K562 (cell line): ENCODE data around the gene MEA1. TPM values are rescaled to one million over a fixed set of nuclear protein-coding genes. Genes with fewer than 3 reads are reported as not detected.

Experiments used
- ATAC-seq: fragments of 200-7000 bp; cut with Tn5 transposase; 3 replicates; pipeline ENCODE4 v1.9.1; 2020; ENCODE audit warnings: moderate library complexity
- BruUV-seq: library from RNA; stranded (reverse); fragments of 400-500 nt; replicated peaks from 2 replicates; lab custom pipeline; 2021; lab: Mats Ljungman, UMichigan
- CTCF ChIA-PET: fragments of 300-600 bp; formaldehyde crosslinking; extraction: SDS; loops from one replicate; lab custom pipeline; 2021; ENCODE audit warnings: low intra/inter-chr PET ratio; lab: Yijun Ruan, JAX
- POLR2A ChIA-PET: fragments of 300-600, 350-650 bp; sonication (Branson Sonifier 250); formaldehyde crosslinking; extraction: SDS; loops from one replicate; lab custom pipeline; 2021; ENCODE audit warnings: antibody characterized with exemption, inconsistent platforms; lab: Yijun Ruan, JAX
- DNase-seq, 4 experiments: peaks; one replicate each; pipeline versions ENCODE4 v3.0.0 to v3.0.0-alpha.2; 2011 to 2018; ENCODE audit warnings: low spot score in 3 of 4, mixed read lengths in 3 of 4; ENCODE audit errors: extremely low read depth in 1 of 4
- FAIRE-seq: peaks from 2 replicates; lab custom pipeline; 2011; peaks lifted over from hg19 to GRCh38; lab: Jason Lieb, UNC
- H2AFZ ChIP-seq: 2 replicates; pipeline ENCODE4 v1.6.0; 2011; ENCODE audit warnings: low read depth, low read length, control low read depth, inconsistent platforms
- H3K27ac ChIP-seq: fragments of 200-600 bp; 3 replicates; pipeline ENCODE4 v1.8.0; 2011; ENCODE audit warnings: low read depth, mild to moderate bottlenecking, control low read depth, inconsistent platforms, low read length, moderate library complexity, mixed read lengths; ENCODE audit errors: extremely low read depth
- H3K27me3 ChIP-seq, 2 experiments: fragments of 300-600 bp in 1 of 2; 2 replicates in 1 of 2; 3 replicates in 1 of 2; pipeline versions ENCODE4 v1.6.0 to v1.8.0; 2011; ENCODE audit warnings: inconsistent platforms in 2 of 2, low read length in 2 of 2, mild to moderate bottlenecking in 1 of 2, mixed read lengths in 1 of 2, moderate library complexity in 1 of 2; ENCODE audit not compliant: control insufficient read depth in 2 of 2, insufficient read depth in 2 of 2
- H3K36me3 ChIP-seq: fragments of 300-600 bp; 3 replicates; pipeline ENCODE4 v1.8.0; 2011; ENCODE audit warnings: mild to moderate bottlenecking, low read length, inconsistent platforms; ENCODE audit not compliant: control insufficient read depth, insufficient read depth
- H3K4me1 ChIP-seq, 2 experiments: fragments of 200-600 bp in 1 of 2; replicated peaks in 1 of 2; 2 replicates in 1 of 2; 3 replicates in 1 of 2; pipeline versions ENCODE4 v1.5.1 to v1.8.0; 2011; ENCODE audit warnings: inconsistent platforms in 2 of 2, low read length in 2 of 2, mild to moderate bottlenecking in 1 of 2, mixed read lengths in 1 of 2, moderate library complexity in 1 of 2; ENCODE audit not compliant: control insufficient read depth in 2 of 2, insufficient read depth in 2 of 2
- H3K4me2 ChIP-seq: 2 replicates; pipeline ENCODE4 v1.6.1; 2011; ENCODE audit warnings: low read length, control low read depth, inconsistent platforms, mixed read lengths; ENCODE audit not compliant: insufficient read depth
- H3K4me3 ChIP-seq: fragments of 200-600 bp; sonication (generic), shearing (Covaris generic); 2 replicates; pipeline ENCODE4 v1.5.1; 2016; ENCODE audit warnings: control low read depth, inconsistent platforms
- H3K79me2 ChIP-seq: fragments of 200-600 bp; 3 replicates; pipeline ENCODE4 v1.8.0; 2011; ENCODE audit warnings: low read length, inconsistent platforms; ENCODE audit not compliant: control insufficient read depth, insufficient read depth
- H3K9ac ChIP-seq, 2 experiments: 2 replicates each; pipeline versions ENCODE4 v1.6.0 to v1.6.1; 2011; ENCODE audit warnings: low read depth in 2 of 2, low read length in 2 of 2, control low read depth in 1 of 2, inconsistent platforms in 1 of 2, mild to moderate bottlenecking in 1 of 2, mixed read lengths in 1 of 2; ENCODE audit not compliant: insufficient read depth in 1 of 2
- H3K9me1 ChIP-seq: one replicate; pipeline ENCODE4 v1.6.0; 2011; ENCODE audit warnings: inconsistent platforms, mild to moderate bottlenecking, low read length, moderate library complexity; ENCODE audit not compliant: control insufficient read depth, insufficient read depth
- H3K9me3 ChIP-seq: replicated peaks from 2 replicates; pipeline ENCODE4 v1.5.1; 2011; ENCODE audit warnings: low read depth, low read length, inconsistent platforms; ENCODE audit not compliant: control insufficient read depth, insufficient read depth
- H4K20me1 ChIP-seq: replicated peaks from 2 replicates; pipeline ENCODE4 v1.6.1; 2011; ENCODE audit warnings: low read length, inconsistent platforms, mixed read lengths; ENCODE audit not compliant: control insufficient read depth, insufficient read depth
- ATF7 ChIP-seq: fragments of 450-650 bp; IDR thresholded peaks from 2 replicates; pipeline ENCODE4 v1.7.1; 2014; ENCODE audit warnings: mild to moderate bottlenecking, moderate library complexity
- CEBPG ChIP-seq, 3 experiments: fragments of 200-800 bp in 1 of 3; sonication (Bioruptor generic) in 1 of 3; sonication (generic) in 1 of 3; formaldehyde crosslinking in 1 of 3; IDR thresholded peaks in 2 of 3; conservative IDR thresholded peaks in 1 of 3; 2 replicates each; pipeline versions ENCODE4 v1.6.1 to v1.8.0; 2016 to 2022; ENCODE audit warnings: missing compliant biosample characterization in 2 of 3, missing genetic modification characterization in 2 of 3, mild to moderate bottlenecking in 1 of 3, missing genetic modification reagents in 1 of 3
- DNMT1 ChIP-seq: fragments of 450-650 bp; IDR thresholded peaks from 2 replicates; pipeline ENCODE4 v1.6.1; 2016; ENCODE audit warnings: antibody characterized with exemption, mild to moderate bottlenecking
- FIP1L1 ChIP-seq: fragments of 200-400 bp; formaldehyde crosslinking; IDR thresholded peaks from 2 replicates; pipeline ENCODE4 v1.6.1; 2018; ENCODE audit warnings: mild to moderate bottlenecking, low read depth, low read length; ENCODE audit not compliant: poor library complexity, severe bottlenecking
- FOS ChIP-seq: IDR thresholded peaks from 3 replicates; pipeline ENCODE4 v1.6.1; 2011; ENCODE audit not compliant: insufficient read length; ENCODE audit errors: extremely low read depth
- LEF1 ChIP-seq: fragments of 450-650 bp; IDR thresholded peaks from 2 replicates; pipeline ENCODE4 v1.6.1; 2016; ENCODE audit warnings: mild to moderate bottlenecking
- NR2C1 ChIP-seq, 2 experiments: fragments of 450-650 bp; IDR thresholded peaks; 2 replicates each; pipeline ENCODE4 v1.6.1; 2017; ENCODE audit warnings: mild to moderate bottlenecking in 2 of 2, antibody characterized with exemption in 1 of 2, inconsistent platforms in 1 of 2, missing compliant biosample characterization in 1 of 2, missing genetic modification characterization in 1 of 2
- PCBP1 ChIP-seq: fragments of 200-400 bp; formaldehyde crosslinking; IDR thresholded peaks from 2 replicates; pipeline ENCODE4 v1.6.1; 2018; ENCODE audit warnings: mild to moderate bottlenecking, low read depth, low read length; ENCODE audit not compliant: poor library complexity, severe bottlenecking
- POLR2G ChIP-seq: fragments of 200-400 bp; formaldehyde crosslinking; IDR thresholded peaks from 2 replicates; pipeline ENCODE4 v1.6.1; 2017; ENCODE audit warnings: low read depth, mild to moderate bottlenecking, antibody characterized with exemption, low read length, moderate library complexity
- RBBP5 ChIP-seq: fragments of 200-600 bp; sonication (generic); IDR thresholded peaks from 2 replicates; pipeline ENCODE4 v1.6.1; 2012; ENCODE audit warnings: borderline replicate concordance, mild to moderate bottlenecking, low read length, control low read depth, inconsistent platforms; ENCODE audit not compliant: insufficient read depth, poor library complexity, severe bottlenecking
- RBM14 ChIP-seq: fragments of 200-400 bp; formaldehyde crosslinking; IDR thresholded peaks from 2 replicates; pipeline ENCODE4 v1.6.1; 2018; ENCODE audit warnings: low read depth, mild to moderate bottlenecking, low read length, moderate library complexity, borderline replicate concordance; ENCODE audit not compliant: insufficient read depth
- TSC22D4 ChIP-seq: fragments of 450-650 bp; IDR thresholded peaks from 2 replicates; pipeline ENCODE4 v1.6.1; 2016; ENCODE audit warnings: missing genetic modification characterization, missing biosample characterization, control low read depth
- ZBTB5 ChIP-seq: fragments of 450-650 bp; IDR thresholded peaks from 2 replicates; pipeline ENCODE4 v1.6.1; 2017; ENCODE audit warnings: antibody characterized with exemption
- ZNF174 ChIP-seq: fragments of 250-450 bp; sonication (Bioruptor Pico); IDR thresholded peaks from 2 replicates; pipeline ENCODE4 v1.4.0; 2020; ENCODE audit warnings: mild to moderate bottlenecking
- ZNF408 ChIP-seq: fragments of 250-450 bp; sonication (Bioruptor Pico); IDR thresholded peaks from 2 replicates; pipeline ENCODE4 v1.4.0; 2020; ENCODE audit warnings: low read depth, mild to moderate bottlenecking, moderate library complexity
- WGBS: fragments of 100-300 bp; shearing (Covaris generic); methylation state at CpG from one replicate; pipeline ENCODE4 v1.1.6; 2016; ENCODE audit warnings: low coverage, mixed read lengths; ENCODE audit not compliant: insufficient coverage; ENCODE audit errors: missing lambda C conversion rate; 5-methylcytosine and 5-hydroxymethylcytosine counted together
- in situ Hi-C: fragments of 300-500 bp; cut with MboI; formaldehyde crosslinking; loops from 4 replicates; pipeline ENCODE4 v1.15.0; 2018; ENCODE audit warnings: inconsistent platforms, mixed read lengths
- intact Hi-C: fragments of 100-400 bp; cut with micrococcal nuclease; formaldehyde crosslinking; loops from 2 replicates; pipeline ENCODE4 v1.14.2; 2022
- polyA plus RNA-seq, 8 experiments: library from polyadenylated mRNA; depleted of rRNA in 4 of 8; stranded (reverse) in 5 of 8; unstranded in 3 of 8; fragments of >200 nt; fragmentation: Nextera tagmentation in 2 of 8; fragmentation: Illumina TruSeq in 1 of 8; extraction: Ambion mirVana in 2 of 8; extraction: Trizol in 1 of 8; gene quantifications; 2 replicates each; pipeline versions ENCODE4 v1.2.1 to v1.2.3, GENCODE V29; 2011 to 2014; ENCODE audit warnings: inconsistent platforms in 1 of 8, missing spikeins in 1 of 8
- total RNA-seq, 7 experiments: library from RNA; depleted of rRNA in 6 of 7; stranded (reverse); fragments of >200 nt in 6 of 7; fragmentation: Illumina TruSeq in 2 of 7; extraction: Trizol in 2 of 7; gene quantifications; 2 replicates each; pipeline versions ENCODE4 v1.2.1 to v1.2.3, GENCODE V29; 2011 to 2021; ENCODE audit warnings: low replicate concordance in 1 of 7
- TF ChIP-seq, protein P1 (sequence below), 3 experiments: fragments of 200-800 bp in 1 of 3; sonication (Bioruptor generic) in 1 of 3; sonication (generic) in 1 of 3; formaldehyde crosslinking in 1 of 3; IDR thresholded peaks; 2 replicates each; pipeline versions ENCODE4 v1.6.1 to v1.8.0; 2016 to 2022; ENCODE audit warnings: mild to moderate bottlenecking in 2 of 3, missing compliant biosample characterization in 2 of 3, missing genetic modification characterization in 2 of 3, missing genetic modification reagents in 1 of 3
- TF ChIP-seq, protein P2 (sequence below): sonication (generic); formaldehyde crosslinking; IDR thresholded peaks from 2 replicates; pipeline ENCODE4 v1.8.0; 2022; ENCODE audit warnings: mild to moderate bottlenecking, low read depth, missing genetic modification reagents

MEA1 gene
- total and polyA plus RNA-seq, 9 of the 15 experiments (the other 6 are each of a cell fraction or from before 2014, with no cell fraction given): 86.8 to 210 (median 152) TPM

DNA sequence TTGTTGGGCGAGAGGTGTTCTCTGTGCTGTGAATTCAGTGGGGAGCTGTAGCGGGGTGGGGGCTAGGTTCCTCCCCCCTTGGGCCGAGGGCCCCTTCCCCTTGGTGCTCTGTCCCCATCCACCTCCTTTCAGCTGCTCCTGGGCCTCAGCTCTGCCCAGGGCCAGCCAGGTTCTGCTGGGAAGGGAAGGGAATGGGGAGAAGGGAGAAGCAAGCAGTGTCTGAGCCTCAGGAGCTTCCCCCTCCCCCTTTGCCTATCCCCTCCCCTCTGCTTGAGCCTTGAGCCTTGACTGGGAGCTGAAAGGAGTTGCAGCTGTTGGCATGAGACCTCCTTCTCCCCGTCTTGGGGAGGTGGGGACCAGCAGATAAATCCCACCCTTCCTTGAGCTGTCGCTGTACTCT, 7.1 kb upstream of the MEA1 start:
- Histone ChIP-seq H3K27me3 (no peaks in the 10 kb centered on the region), H3K9ac (peak overlapping the region; percentile 82 to 94), H3K79me2 (peaks cover 59% of the 10 kb centered on the region), H3K4me3 (peak overlapping the region; percentile 72), H2AFZ (peak overlapping the region; percentile 94), H3K36me3 (peaks cover 80% of the 10 kb centered on the region), H3K4me1 (peaks cover 37 to 39% of the 10 kb centered on the region in 2 experiments), H3K27ac (peak overlapping the region; percentile 83), H4K20me1 (no peaks in the 10 kb centered on the region), H3K4me2 (peak overlapping the region; percentile 100), H3K9me1 (no peaks in the 10 kb centered on the region), H3K9me3 (no peaks in the 10 kb centered on the region)
- CTCF ChIA-PET: no interaction called here
- POLR2A ChIA-PET: interaction anchor here (0.6 to 2.5 kb wide), 11 partner anchors 9 to 185 kb away, joined by 3 to 17 read pairs (median 4); partner anchors contain the start of genes CNPY3, CUL7 and PEX6
- FAIRE-seq: peak; percentile 37
- intact Hi-C loops: no loop called here
- in situ Hi-C loops: no loop called here
- ATAC-seq: peak; percentile 34
- peak in 3 of 4 experiments; percentile 50 to 61 (median 55) for DNase-seq
- 48% methylated on average over 3 of the region's 5 CpGs for WGBS
- no TSS peak for BruUV-seq
- TF ChIP-seq NR2C1 (IDR thresholded peaks at IDR 0.05): no peak
- 0 out of 2 replicates have a peak, but pooled peaks have one; percentile 21 for TF ChIP-seq NR2C1 (tag; IDR thresholded peaks at IDR 0.05)
- TF ChIP-seq, protein P1, sequence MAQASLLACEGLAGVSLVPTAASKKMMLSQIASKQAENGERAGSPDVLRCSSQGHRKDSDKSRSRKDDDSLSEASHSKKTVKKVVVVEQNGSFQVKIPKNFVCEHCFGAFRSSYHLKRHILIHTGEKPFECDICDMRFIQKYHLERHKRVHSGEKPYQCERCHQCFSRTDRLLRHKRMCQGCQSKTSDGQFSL (CRISPR knock-in tag; IDR thresholded peaks at IDR 0.05): no peak
- TF ChIP-seq, protein P1 (tag; IDR thresholded peaks at IDR 0.05): peak in 1 of 2 experiments; percentile 1; a peak in 1 of 4 replicates
- TF ChIP-seq RBBP5: no peak
- TF ChIP-seq FOS: no peak
- TF ChIP-seq ATF7: no peak
- TF ChIP-seq ZNF408 (CRISPR knock-in tag): no peak
- TF ChIP-seq RBM14: no peak
- no peak for TF ChIP-seq FIP1L1
- TF ChIP-seq ZNF174 (CRISPR knock-in tag): no peak
- TF ChIP-seq DNMT1: no peak
- no peak for TF ChIP-seq TSC22D4 (tag)
- TF ChIP-seq, protein P2, sequence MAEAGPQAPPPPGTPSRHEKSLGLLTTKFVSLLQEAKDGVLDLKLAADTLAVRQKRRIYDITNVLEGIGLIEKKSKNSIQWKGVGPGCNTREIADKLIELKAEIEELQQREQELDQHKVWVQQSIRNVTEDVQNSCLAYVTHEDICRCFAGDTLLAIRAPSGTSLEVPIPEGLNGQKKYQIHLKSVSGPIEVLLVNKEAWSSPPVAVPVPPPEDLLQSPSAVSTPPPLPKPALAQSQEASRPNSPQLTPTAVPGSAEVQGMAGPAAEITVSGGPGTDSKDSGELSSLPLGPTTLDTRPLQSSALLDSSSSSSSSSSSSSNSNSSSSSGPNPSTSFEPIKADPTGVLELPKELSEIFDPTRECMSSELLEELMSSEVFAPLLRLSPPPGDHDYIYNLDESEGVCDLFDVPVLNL (CRISPR knock-in tag): no peak
- TF ChIP-seq ZBTB5: no peak
- no peak for TF ChIP-seq POLR2G
- TF ChIP-seq CEBPG (CRISPR knock-in tag; IDR thresholded peaks at IDR 0.05): 0 out of 2 replicates have a peak, but pooled peaks have one; percentile 8
- TF ChIP-seq CEBPG (tag; conservative IDR thresholded peaks at IDR 0.05 in 1 of 2, IDR thresholded peaks at IDR 0.05 in 1 of 2): no peak
- TF ChIP-seq PCBP1: peak; percentile 2
- TF ChIP-seq LEF1: no peak
